HG03432 (cell line): ENCODE measurements around the gene HTR3B.
"Not testable (repeated sequence)": the region's sequence is repeated elsewhere in the genome, so short reads cannot be mapped to it uniquely, and the experiment has no call there.

Experiments used
- ATAC-seq: cut with Tn5 transposase; IDR thresholded peaks from one replicate; pipeline ENCODE4 v1.9.1; 2021; ENCODE audit warnings: mild to moderate bottlenecking, moderate library complexity; ENCODE audit not compliant: unreplicated experiment

HTR3B gene

DNA sequence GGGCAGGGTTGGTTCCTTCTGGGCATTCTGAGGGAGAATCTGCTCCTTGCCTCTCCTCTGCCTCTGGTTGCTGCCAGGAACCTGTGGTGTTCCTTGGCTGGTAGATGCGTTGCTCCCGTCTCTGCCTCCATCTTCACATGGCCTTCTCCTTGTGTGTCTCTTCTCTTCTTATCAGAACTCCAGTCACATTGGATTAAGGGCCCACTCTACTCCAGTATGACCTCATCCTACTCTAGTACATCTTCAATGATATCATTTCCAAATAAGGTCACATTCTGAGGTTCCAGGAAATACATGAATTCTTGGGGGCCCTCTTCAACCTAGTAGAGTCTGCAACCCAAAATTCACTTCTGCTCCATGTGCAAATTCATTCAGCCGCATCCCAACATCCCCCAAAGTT, 33.3 kb downstream of the HTR3B start:
- no peak for ATAC-seq

DNA sequence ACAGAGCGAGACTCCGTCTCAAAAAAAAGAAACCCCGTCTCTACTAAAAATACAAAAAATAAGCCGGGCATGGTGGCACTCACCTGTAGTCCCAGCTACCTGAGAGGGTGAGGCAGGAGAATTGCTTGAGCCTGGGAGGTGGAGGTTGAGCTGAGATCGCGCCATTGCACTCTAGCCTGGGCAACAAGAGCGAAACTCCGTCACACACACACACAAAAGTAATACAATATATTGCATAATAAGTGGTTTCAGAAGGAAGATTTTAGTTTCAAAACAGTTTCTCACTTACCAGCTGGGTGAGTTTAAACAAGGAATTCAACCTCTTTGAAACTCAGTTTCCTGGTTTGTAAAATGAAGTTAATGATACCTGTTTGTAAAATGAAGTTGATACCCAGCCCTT, 37.7 kb downstream of the HTR3B start:
- ATAC-seq = no peak

DNA sequence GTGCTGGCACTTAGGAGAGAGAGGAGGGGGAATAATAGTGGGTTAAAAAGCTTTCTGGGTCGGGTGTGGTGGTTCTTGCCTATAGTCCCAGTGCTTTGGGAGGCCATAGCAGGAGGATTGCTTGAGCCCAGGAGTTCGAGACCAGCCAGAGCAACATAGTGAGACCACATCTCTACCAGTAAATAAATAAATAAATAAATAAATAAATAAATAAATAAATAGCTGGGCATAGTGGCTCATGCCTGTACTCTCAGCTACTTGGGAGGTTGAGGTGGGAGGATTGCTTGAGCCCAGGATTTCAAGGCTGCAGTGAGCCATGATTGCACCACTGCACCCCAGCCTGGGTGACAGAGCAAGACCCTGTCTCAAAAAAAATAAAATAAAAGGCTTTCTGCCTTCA, 41.6 kb downstream of the HTR3B start:
- ATAC-seq = not testable (repeated sequence)

DNA sequence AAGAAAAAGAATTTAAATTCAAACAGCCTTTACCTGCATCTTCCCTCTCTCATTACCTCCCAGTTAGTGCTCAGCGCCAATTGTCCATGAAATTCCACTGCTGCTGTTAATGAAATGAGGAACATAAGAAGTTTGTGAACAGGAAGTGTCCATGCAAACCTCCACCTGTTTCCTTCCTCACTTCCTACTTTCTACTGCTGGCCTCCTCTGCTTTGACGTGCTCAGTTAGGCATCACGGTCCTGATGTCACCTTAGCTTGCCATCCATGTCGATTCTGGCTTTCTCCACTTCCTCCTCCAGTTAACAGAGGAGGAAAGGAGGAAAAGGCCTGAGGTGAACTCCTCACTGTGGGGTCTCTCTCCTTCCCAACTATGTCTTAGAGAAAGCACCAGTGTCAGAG, 43.4 kb downstream of the HTR3B start:
- ATAC-seq = no peak

DNA sequence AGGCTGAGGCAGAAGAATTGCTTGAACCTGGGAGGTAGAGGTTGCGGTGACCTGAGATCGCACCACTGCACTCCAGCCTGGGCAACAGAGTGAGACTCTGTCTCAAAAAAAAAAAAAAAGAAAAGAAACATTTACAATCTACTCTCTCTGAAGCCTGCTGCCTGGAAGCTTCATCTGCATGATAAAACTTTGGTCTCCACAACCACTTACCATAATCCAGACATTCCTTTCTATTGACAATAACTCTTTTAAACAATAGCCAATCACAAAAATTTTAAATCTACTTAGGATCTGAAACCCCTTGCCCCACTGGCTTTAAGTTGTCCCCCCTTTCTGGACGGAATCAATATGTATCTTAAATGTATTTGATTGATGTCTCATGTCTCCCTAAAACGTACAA, 45.3 kb downstream of the HTR3B start:
- ATAC-seq = no peak

DNA sequence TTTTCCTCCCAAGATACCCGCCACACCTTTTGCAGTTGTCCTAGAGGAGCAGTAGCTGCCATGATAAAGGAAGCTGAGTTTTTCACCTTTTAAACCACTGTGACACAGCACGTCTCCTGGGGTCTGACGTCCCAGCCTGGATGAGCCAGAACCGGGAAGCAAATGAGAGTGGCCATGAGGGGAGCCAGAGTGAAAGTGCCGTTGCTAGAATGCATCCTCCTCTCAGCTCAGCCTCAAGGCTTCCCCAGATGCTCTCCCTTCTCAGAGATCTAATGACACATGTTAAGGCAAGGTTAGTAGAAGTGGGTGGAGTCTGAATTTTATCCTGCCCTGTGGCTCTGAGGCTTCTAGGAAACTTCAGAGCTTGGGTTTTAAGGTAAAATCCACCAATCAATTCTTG, 46.9 kb downstream of the HTR3B start:
- no peak for ATAC-seq

DNA sequence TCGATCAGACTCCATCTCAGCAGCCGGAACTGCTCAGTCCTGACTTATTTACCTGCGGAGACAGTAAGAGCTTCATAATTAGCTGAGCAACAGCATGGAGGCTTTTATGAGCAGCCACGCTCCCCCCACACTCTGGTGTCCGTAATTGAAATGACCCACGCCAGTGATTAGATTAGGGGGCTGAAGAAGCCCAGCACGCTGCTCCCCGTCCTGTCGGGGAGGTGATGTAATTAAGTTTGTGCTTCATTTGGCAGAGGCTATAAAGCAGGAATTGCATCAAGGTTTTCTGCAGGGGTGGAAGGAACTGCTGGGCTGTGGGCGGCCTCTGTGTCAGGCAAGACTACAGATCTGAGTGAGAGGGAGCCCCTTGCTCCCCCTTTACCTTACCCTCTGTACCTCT, 47.5 kb downstream of the HTR3B start:
- no peak for ATAC-seq

DNA sequence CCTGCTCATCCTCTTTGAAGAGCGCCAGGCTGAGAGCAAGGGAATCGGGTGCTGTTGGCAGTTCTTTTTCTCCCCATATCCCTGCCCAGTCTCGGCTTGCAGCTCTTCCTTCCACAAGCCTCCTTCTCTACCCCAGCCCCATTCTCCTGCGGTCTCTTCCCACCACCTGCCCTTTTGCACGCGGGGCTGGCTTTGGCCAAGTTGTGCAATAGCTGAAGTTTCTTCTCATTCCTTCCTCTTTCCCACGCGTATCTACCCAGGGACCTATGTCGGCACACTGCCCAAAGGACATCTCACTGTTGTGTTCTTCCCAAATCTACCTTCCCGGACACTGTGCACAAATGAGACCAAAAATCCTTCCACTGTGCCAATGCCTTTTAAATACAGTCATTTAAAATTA, 48.0 kb downstream of the HTR3B start:
- ATAC-seq = no peak

DNA sequence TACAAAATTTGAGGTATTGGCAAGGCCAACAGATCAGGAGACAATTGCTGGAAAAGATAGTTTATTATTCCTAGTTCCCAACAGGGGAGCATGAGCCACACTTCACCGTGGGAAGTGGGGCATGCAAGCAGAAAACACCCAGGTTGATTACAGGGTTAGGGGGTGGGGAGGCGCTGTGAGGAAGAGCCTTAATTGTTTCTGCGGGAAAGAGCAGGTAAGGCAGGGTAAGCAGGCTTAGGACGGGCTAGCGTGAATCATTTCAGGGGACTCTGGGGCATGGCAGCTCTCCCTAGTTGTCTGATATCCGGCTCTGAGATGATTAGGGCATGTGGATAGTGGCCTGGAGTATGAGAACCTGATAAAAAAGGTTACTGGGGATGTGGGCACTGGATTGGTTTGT, 49.6 kb downstream of the HTR3B start:
- no peak for ATAC-seq

DNA sequence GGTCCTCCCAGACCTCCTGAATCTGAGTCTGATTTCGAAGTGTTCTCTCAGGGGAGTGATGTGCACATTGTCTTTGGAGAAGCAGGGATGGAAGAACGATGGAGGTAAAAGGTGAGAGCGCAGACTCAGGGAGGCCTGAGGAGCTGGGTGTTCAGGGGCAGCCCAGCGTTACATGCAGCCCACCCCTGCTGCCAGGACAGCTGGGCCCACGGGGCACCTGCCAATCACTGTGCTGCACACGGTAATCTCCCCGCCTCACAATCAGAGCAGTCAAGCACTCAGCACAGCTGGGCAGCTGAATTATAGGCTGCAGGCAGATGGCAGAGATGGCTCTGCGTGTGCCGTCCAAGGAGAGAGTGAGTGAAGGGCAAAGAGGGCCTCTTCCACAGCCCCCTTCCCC, 52.4 kb downstream of the HTR3B start:
- ATAC-seq = no peak

DNA sequence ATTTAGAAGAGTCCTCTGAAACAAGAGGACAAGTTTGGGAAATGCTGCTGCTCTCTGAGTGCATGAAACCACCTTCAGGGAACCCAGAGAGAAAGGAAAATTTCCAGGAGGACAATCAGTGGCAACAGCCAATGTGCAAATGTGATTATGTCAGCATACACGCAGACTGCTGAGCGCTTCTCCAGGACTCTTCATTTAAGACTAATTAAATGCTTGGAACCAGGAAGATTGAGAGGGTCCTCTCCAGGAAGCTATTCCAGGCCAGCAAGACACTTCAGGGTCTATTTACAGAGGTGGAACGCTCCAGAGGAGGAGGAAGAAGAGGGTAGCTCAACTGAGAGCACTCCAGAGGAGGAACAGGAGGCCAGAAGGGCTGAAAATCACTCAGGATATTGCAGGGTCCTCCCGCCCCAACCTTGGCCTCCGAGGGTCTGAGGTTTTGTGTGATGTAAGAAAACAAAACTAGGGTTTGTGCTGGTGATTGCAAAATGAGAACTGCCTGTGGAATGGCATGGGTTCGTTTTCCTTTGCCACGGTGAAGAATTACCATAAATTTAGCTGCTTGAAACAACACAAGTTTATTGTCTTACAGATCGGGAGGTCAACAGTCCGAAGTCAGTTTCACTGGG, 56.2 kb downstream of the HTR3B start:
- ATAC-seq = no peak

DNA sequence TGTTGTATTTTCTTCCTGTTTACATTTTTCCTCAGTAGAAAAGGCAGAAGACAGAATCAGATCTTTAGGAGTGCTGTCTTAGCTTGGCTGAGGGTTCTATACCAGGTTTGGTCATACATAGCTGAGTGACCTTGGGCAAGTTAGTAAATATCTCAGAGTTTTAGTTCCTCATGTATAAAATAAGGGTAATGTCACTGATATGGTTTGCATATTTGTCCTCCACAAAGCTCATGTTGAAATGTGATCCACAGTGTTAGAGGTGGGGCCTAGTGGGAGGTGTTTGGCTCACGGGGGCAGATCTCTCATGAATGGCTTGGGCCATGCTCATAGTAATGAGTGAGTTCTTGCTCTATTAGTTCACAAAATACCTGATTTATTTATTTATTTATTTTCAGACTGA, 62.8 kb downstream of the HTR3B start:
- no peak for ATAC-seq

DNA sequence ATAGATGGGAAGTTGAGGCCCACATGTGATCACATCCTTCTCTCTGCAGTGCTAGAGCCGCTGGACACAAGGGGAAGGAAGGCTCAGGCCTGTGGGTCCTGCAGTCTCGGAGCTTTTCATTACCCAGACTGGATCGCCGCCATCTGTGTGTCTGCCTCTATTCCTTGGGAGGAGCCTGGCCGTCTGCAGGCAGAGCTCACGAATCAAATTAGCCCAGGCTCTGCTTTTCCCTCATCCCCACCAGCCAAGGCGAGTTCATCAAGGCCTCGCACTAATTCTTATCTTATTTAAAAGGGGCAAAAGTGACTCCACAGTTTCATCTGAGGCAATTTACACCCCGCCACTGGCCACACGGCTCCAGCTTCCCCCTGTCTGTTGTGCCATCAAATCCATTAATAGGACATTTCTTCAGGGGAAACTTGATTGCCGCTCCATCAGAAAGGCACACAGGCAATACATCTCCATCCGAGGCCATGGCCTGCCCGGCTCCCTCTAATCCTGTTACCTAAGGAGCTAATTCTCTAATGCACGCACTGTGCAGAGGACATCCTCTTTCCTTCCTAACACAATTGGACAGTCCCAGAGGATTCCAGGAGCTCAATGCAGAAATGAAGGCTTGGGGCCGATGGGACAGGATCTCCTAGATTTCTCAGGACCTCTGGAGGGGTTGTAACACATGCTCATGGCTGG, 67.1 kb downstream of the HTR3B start:
- no peak for ATAC-seq

DNA sequence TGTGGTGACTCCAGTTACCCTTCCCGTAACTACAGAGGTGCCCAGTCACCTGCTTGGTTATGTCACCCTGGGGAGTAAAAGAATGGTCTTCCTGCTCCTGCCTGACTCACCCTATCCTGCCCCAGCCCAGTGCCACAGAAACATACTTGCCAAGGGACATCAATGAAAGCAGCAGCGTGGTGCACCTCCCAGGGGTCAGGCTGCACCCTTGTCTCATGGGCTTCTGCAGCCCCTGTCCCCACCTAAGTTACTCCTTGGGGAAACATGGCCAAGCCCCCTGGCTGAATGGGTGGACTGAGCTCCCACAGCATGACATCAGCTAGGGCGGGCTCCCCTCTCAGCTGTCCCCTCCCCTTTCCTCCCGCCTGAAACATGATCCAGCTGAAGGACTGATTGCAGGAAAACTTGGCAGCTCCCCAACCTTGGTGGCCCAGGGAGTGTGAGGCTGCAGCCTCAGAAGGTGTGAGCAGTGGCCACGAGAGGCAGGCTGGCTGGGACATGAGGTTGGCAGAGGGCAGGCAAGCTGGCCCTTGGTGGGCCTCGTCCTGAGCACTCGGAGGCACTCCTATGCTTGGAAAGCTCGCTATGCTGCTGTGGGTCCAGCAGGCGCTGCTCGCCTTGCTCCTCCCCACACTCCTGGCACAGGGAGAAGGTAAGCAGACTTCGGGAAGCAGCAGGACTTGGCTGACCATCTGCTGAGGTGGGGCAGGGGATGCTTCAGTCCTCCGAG, 70.3 kb downstream of the HTR3B start, which contains the start of gene HTR3A:
HTR3A (plus strand) TSS at position 368 of the 730 bp plus-strand sequence; CDS start at position 586, 218 bp downstream.
- ATAC-seq = no peak

DNA sequence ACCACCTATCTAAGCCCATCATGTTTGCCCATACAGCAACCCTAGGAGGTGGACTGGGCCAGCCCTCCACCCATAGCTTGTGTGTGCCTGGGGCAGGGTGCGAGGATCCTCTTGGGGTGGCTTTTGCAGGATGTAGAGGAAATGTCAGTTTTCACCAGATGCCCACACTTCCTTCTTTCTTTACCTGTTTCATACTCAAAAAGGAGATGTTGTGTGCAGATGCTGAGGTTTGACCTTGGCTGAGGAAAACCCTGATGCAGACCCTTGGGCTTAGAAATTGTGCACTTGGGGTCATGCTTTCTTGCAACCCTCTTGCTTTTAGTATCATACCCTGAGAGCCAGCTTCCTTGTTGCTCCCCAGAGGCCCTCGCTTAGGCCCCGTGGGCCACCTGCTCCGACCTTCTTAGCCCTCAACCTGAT, 72.5 kb downstream of the HTR3B start:
- ATAC-seq = no peak

DNA sequence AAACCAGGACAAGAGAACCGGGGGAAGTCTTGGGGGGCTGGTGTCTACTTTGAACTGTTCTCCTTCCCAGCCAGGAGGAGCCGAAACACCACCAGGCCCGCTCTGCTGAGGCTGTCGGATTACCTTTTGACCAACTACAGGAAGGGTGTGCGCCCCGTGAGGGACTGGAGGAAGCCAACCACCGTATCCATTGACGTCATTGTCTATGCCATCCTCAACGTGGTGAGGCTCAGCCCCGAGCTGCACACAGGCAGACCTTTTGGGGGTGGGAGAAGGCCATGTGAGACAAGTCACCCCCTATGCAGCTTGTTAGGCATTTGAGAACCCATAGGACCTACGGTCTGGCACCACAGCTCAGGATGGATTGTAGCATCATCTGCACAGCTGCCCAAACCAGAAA, 73.1 kb downstream of the HTR3B start:
- ATAC-seq = no peak

DNA sequence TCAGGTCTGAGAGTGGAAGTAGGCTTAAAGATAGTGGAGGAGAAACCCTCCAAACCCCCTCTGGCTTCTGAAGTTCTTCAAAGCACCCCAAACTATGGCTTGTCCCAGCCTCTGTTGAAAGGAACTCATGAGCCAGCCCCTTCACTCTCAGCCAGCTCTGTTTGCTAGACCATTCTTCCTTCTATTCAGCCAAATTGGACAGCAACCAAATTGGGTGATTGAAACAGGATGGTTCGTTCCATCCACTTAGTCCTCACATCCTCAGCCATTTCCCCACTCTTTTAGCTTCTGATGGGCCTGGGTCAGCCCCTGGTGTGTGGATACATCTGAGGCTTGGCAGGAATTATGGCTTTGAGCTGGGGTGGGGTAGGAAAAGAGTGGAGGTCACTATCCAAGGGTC, 74.8 kb downstream of the HTR3B start:
- no peak for ATAC-seq

DNA sequence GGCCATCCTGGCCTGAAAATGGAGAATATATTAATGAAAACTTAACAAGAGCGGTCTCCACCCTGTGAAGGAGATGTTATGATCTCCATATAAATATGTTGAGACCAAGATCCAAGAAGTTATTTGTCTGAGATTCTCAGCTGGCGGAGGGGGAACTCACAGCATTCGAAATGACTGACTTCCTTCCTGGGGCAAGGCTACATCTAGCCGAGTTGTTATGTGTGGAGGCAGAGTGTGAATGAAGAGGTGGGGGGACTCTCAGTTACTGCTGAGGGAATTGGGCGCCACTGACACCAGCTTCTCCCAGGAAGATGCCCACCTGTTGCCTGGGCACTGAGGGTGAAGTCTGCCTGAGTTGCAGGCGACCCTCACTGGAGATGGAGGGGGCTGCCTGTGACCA, 76.2 kb downstream of the HTR3B start:
- no peak for ATAC-seq

DNA sequence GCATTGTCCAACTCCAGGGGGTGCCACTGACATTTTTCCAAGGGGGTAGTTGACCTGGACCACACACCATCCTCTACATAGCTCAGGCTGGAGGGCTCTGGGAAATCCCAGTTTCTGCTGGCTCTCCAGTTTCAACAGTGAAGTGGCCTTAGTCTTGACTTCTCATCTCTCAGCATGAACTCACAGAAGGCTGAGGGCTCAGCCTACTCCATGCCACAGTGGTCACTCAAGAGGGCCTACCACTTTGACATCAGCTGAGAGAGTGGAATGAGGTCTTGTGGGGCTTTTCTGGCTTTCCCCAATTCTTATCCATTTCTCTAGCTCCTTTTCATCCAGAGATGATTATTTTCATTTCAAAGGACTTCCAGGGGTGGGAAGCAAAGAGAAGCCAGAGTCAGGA, 77.7 kb downstream of the HTR3B start:
- no peak for ATAC-seq

DNA sequence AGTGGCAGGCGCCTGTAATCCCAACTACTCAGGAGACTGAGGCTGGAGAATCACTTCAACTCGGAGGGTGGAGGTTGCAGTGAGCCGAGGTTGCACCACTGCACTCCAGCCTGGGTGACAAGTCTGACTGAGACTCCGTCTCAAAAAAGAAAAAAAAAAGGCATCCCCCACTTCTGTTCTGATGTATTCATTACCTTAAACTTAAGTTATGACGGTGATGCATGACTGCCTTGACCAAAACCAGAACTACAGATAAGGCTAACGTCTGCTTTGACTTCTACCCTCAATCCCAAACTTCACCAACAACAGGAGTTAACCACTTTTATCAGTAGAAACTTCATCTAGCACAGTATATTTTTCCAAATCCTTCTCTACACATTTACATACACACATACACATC, 80.2 kb downstream of the HTR3B start:
- no peak for ATAC-seq

DNA sequence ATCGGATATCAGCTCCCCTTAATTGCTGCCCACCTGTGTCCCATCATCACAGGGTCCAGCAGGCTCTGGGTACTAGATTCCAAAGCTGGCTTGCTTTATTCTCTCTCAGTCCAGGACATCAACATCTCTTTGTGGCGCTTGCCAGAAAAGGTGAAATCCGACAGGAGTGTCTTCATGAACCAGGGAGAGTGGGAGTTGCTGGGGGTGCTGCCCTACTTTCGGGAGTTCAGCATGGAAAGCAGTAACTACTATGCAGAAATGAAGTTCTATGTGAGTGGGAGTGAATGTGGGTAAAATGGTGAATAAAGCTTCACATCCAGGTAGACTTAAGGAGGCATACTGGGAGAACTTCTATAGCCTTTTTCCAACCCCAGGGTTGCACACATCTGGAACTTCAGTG, 81.3 kb downstream of the HTR3B start:
- no peak for ATAC-seq
